Esophagus muscularis mucosa (tissue), 4 donors: ENCODE measurements around the gene GLIS2. TPM values are rescaled to one million over a fixed set of nuclear protein-coding genes. Genes with fewer than 3 reads are reported as not detected.

Experiments
- DNase-seq: peaks from one replicate; pipeline ENCODE4 v3.0.0-alpha.2; 2017; ENCODE audit errors: extremely low spot score
- H3K27ac ChIP-seq, 4 donors: fragments of 200-600 bp; sonication (generic); replicated peaks in 1 of 4; 1 replicate in 3 of 4; 2 replicates in 1 of 4; pipeline ENCODE4 v1.5.1; 2016 to 2019; ENCODE audit warnings: mild to moderate bottlenecking in 1 of 4
- H3K27me3 ChIP-seq, 4 donors: fragments of 200-600 bp; sonication (generic); one replicate each; pipeline versions ENCODE4 v1.5.1 to v1.6.0; 2016 to 2019
- H3K36me3 ChIP-seq, 4 donors: fragments of 200-600 bp; sonication (generic); one replicate each; pipeline ENCODE4 v1.5.1; 2016 to 2019
- H3K4me1 ChIP-seq, 4 donors: fragments of 200-600 bp; sonication (generic); one replicate each; pipeline ENCODE4 v1.5.1; 2016 to 2019
- H3K4me3 ChIP-seq, 4 donors: fragments of 200-600 bp; sonication (generic); 1 replicate in 2 of 4; 2 replicates in 2 of 4; pipeline ENCODE4 v1.5.1; 2016 to 2019; ENCODE audit warnings: mild to moderate bottlenecking in 4 of 4, moderate library complexity in 1 of 4
- H3K9me3 ChIP-seq, 4 donors: fragments of 200-600 bp; sonication (generic); 1 replicate in 3 of 4; 2 replicates in 1 of 4; pipeline ENCODE4 v1.5.1; 2016 to 2019
- EP300 ChIP-seq: sonication (generic); formaldehyde crosslinking; IDR thresholded peaks from one replicate; pipeline ENCODE4 v1.6.1; 2017; ENCODE audit warnings: antibody characterized with exemption
- POLR2A ChIP-seq: fragments of 450-650 bp; IDR thresholded peaks from one replicate; pipeline ENCODE4 v1.6.1; 2017; ENCODE audit warnings: antibody characterized with exemption, moderate library complexity, mild to moderate bottlenecking, low read depth
- POLR2AphosphoS5 ChIP-seq, 2 donors: sonication (generic); formaldehyde crosslinking; IDR thresholded peaks; one replicate each; pipeline ENCODE4 v1.6.1; 2017; ENCODE audit warnings: antibody characterized with exemption in 2 of 2
- WGBS: methylation state at CpG from one replicate; pipeline ENCODE4 v1.1.5; 2018; 5-methylcytosine and 5-hydroxymethylcytosine counted together
- intact Hi-C: fragments of 100-400 bp; cut with DNase I; formaldehyde crosslinking; loops from one replicate; pipeline ENCODE4 v1.15.1; 2023
- total RNA-seq, 4 donors: library from RNA; depleted of rRNA; stranded (reverse); fragments of >200 nt; gene quantifications; one replicate each; pipeline versions ENCODE4 v1.1.0 to v1.2.1, GENCODE V29; 2016
- TF ChIP-seq, protein P1 (sequence below), 3 experiments: fragments of 200-600 bp in 2 of 3; fragments of 450-650 bp in 1 of 3; sonication (generic) in 2 of 3; IDR thresholded peaks; one replicate each; pipeline ENCODE4 v1.5.1; 2017 to 2019; ENCODE audit warnings: antibody characterized with exemption in 3 of 3, mild to moderate bottlenecking in 2 of 3, moderate library complexity in 1 of 3

Gene GLIS2
- total RNA-seq, 4 donors from 2014 or later = 10.8 to 32.6 (median 14.9) TPM

DNA sequence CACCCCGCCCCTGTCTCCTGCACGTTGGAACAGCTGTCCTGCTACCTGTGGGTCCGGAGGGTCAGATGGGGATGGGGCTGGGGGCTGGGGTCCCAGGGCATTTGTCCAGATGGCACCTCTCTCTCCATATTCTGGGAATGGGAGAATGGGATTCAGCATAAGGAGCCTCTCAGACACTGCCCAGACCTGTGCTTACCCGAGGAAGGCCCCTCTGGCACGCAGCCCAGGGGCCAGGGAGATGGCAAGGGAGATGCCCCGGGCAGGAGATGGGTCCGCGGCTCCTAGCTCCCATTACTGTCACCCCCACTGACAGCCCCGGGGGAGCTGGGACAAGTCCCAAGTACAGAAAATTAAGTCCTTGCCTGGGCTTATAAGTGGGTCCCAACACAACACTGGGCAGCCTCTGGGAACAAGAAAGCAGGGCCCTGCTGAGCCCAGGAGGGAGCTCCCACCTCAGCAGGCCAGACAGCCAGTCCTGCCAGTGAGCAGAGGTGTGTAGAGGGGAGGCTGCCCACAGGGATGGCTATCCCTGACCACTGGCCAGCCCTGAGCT is 57.6 kb downstream of the GLIS2 start:
- Histone ChIP-seq H3K9me3 (no peaks in the 10 kb centered on the region), H3K27ac (peak overlapping the region; percentile 82 to 90 (median 84)), H3K4me3 (peak overlapping the region; percentile 66 to 75 (median 70)), H3K36me3 (peaks cover 0 to 2% (median 0%) of the 10 kb centered on the region in 4 donors), H3K27me3 (no peaks in the 10 kb centered on the region), H3K4me1 (peaks cover 69 to 93% (median 88%) of the 10 kb centered on the region in 4 donors)
- TF ChIP-seq POLR2A = no peak
- TF ChIP-seq POLR2AphosphoS5 (IDR thresholded peaks at IDR 0.05) = no peak
- TF ChIP-seq, protein P1, sequence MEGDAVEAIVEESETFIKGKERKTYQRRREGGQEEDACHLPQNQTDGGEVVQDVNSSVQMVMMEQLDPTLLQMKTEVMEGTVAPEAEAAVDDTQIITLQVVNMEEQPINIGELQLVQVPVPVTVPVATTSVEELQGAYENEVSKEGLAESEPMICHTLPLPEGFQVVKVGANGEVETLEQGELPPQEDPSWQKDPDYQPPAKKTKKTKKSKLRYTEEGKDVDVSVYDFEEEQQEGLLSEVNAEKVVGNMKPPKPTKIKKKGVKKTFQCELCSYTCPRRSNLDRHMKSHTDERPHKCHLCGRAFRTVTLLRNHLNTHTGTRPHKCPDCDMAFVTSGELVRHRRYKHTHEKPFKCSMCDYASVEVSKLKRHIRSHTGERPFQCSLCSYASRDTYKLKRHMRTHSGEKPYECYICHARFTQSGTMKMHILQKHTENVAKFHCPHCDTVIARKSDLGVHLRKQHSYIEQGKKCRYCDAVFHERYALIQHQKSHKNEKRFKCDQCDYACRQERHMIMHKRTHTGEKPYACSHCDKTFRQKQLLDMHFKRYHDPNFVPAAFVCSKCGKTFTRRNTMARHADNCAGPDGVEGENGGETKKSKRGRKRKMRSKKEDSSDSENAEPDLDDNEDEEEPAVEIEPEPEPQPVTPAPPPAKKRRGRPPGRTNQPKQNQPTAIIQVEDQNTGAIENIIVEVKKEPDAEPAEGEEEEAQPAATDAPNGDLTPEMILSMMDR (IDR thresholded peaks at IDR 0.05) = no peak
- TF ChIP-seq EP300 = no peak
- WGBS = 29% methylated on average over 4 of the region's 9 CpGs
- no peak for DNase-seq
- intact Hi-C loops = no loop called here

DNA sequence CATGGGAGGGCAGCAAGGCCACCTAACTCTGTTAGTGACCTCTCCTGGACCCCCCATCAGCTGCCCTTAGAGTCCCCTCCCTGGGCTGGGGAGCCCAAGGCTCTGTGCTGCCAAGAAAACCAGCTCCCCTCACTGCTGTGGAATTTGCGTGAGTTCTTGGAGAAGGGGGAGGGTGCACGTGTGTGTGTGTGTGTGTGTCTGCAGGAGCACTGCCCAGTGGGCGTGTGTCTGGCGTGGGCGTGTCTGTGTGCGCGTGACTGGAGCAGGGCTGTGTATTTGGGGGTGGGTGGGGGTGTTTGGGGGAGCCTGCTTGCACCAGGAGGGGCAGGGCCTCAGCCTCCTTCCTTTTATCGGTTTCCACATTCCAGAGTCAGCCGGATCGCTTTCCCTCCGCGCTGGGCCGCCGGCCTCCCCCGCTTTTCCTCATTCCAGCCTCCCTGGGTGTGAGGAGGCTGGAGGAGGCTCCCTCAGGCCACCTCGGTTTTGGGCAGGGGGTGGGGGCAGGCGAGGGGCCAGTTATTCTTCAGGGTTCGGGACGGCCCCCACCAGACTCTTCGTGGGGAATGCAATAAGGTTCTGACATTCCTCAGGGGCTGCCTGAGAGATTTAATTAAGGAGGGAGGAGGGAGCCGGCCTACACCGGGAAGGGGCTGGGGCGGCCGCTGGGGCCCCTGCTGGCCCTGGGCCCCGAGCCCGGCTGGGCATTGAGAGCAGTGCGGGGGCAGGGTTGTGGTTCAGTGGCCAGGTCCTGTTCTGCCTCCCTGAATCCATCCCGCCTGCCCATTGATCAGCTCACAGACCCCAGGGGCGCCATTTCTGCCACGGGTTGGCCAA is 58.3 kb downstream of the GLIS2 start:
- H3K36me3 ChIP-seq = peaks cover 0 to 3% (median 0%) of the 10 kb centered on the region in 4 donors
- WGBS = 23% methylated on average over 18 of the region's 30 CpGs
- intact Hi-C loops = no loop called here
- H3K9me3 ChIP-seq = no peaks in the 10 kb centered on the region
- peak overlapping the region; percentile 82 to 90 (median 84) for H3K27ac ChIP-seq
- H3K4me3 ChIP-seq = peak overlapping the region; percentile 66 to 75 (median 70)
- TF ChIP-seq POLR2AphosphoS5 (IDR thresholded peaks at IDR 0.05) (peak; percentile 69 to 76), EP300 (no peak), POLR2A (no peak)
- no peak for DNase-seq
- no peaks in the 10 kb centered on the region for H3K27me3 ChIP-seq
- peaks cover 69 to 98% (median 93%) of the 10 kb centered on the region in 4 donors for H3K4me1 ChIP-seq

DNA sequence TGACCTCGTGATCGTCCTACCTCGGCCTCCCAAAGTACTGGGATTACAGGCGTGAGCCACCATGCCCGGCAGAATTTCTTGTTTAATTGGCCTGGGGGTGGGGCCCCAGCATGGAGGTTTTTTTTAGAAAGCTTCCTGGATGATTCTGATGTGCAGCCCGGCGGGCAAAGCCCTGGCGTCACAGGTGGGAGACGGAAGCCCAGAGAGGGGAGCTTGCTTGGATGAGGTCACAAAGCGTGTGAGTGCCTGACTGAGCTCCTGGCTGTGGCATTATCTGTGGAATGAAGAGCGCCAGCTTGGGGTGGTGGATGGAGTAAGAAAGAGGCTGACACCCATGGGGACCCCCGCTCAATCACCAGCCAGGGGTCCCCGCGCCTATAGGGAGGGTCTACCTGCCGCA is 59.9 kb downstream of the GLIS2 start:
- intact Hi-C loops = no loop called here
- WGBS = 83% methylated on average over 15 of the region's 15 CpGs
- Histone ChIP-seq H3K4me3 (peak overlapping the region in 2 of 4 donors; percentile 26 to 41), H3K36me3 (peaks cover 0 to 8% (median 7%) of the 10 kb centered on the region in 4 donors), H3K9me3 (no peaks in the 10 kb centered on the region), H3K27ac (peak overlapping the region; percentile 82 to 90 (median 84)), H3K4me1 (peaks cover 69 to 95% (median 84%) of the 10 kb centered on the region in 4 donors), H3K27me3 (no peaks in the 10 kb centered on the region)
- DNase-seq = no peak
- TF ChIP-seq POLR2A = no peak
- TF ChIP-seq, protein P1 (IDR thresholded peaks at IDR 0.05) = no peak

DNA sequence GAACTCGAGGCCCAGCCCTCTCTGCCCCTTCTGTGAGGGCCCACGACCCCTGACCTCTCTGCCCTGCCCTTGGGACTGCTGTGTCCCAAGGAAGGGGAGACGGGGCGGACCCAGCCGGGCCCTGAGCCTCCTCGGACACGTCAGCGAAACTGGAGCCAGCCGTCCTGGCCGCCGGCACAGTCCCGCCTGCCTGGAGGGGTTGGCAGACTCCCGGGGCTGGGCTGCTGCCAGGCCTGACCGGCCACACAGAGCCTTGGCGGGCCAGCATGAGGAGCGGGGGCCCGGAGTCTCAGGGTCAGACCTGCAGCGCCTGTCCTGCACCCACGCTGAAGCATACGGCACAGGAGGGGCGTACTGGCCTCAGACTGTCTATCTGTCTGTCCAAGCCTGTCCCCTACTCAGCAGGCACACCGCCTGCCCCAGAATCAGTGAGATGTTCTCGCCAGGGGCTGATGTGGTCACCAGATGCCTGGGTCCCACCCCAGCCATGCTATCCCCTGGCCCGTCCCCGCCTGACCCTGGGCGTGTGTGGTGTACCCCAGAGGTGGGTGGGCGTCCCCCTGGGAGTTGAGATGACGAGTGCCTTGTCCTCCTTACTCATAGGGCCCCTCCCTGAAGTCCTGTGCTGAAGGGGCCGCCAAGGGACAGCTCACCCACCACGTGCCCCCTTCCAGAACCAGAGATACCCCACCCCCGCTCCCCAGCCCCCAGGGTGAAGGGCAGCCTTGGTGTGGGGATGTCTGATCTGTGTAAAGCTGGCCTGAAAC is 60.4 kb downstream of the GLIS2 start:
- Histone ChIP-seq H3K36me3 (peaks cover 5 to 14% (median 13%) of the 10 kb centered on the region in 4 donors), H3K4me3 (peak overlapping the region in 3 of 4 donors; percentile 6 to 41 (median 26)), H3K27me3 (no peaks in the 10 kb centered on the region), H3K4me1 (peaks cover 64 to 92% (median 79%) of the 10 kb centered on the region in 4 donors), H3K9me3 (no peaks in the 10 kb centered on the region), H3K27ac (peak overlapping the region; percentile 82 to 90 (median 84))
- TF ChIP-seq, protein P1 (IDR thresholded peaks at IDR 0.05) = no peak
- peak; percentile 40 to 70 for TF ChIP-seq POLR2AphosphoS5 (IDR thresholded peaks at IDR 0.05)
- 32% methylated on average over 15 of the region's 31 CpGs for WGBS
- peak; percentile 95 for DNase-seq
- intact Hi-C loops = no loop called here
